ENCODE results near the gene CHL1.

DNA sequence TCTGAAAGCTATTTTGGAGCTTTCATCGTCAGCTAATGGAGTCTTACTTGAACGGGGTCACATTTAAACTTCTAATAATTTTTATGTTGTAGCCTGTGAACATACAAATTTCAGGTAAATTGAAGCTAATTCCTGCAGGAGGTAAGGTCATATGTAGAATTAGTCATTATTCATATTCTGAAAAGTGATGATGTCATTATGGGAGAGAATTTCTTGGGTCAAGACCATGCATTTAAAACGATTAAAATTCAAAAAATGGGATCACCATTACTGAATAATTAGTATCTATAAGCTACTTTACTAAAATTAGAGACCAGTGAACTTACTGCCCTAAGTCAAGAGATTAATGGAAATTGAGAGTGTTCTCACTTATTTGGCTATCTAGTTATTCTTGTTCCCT is 120.4 kb downstream of the CHL1 start:
- TF ChIP-seq, protein P1, sequence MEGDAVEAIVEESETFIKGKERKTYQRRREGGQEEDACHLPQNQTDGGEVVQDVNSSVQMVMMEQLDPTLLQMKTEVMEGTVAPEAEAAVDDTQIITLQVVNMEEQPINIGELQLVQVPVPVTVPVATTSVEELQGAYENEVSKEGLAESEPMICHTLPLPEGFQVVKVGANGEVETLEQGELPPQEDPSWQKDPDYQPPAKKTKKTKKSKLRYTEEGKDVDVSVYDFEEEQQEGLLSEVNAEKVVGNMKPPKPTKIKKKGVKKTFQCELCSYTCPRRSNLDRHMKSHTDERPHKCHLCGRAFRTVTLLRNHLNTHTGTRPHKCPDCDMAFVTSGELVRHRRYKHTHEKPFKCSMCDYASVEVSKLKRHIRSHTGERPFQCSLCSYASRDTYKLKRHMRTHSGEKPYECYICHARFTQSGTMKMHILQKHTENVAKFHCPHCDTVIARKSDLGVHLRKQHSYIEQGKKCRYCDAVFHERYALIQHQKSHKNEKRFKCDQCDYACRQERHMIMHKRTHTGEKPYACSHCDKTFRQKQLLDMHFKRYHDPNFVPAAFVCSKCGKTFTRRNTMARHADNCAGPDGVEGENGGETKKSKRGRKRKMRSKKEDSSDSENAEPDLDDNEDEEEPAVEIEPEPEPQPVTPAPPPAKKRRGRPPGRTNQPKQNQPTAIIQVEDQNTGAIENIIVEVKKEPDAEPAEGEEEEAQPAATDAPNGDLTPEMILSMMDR (IDR thresholded peaks at IDR 0.05): no peak
- no peak for TF ChIP-seq POLR2A (IDR thresholded peaks at IDR 0.05)
- TF ChIP-seq POLR2AphosphoS5 (IDR thresholded peaks at IDR 0.05): no peak
- TF ChIP-seq EP300 (IDR thresholded peaks at IDR 0.05): no peak

Measured in gastroesophageal sphincter (tissue), 3 donors.